Measurements from ENCODE around the gene CNDP1. TPM values are rescaled to one million over a fixed set of nuclear protein-coding genes. Genes with fewer than 3 reads are reported as not detected.

CNDP1 gene
- polyA plus RNA-seq, 1 donor (not counting 4 experiments of a cell fraction or from before 2014, with no cell fraction given): not detected

- Histone ChIP-seq H3K4me1 (ENCODE audit: control insufficient read depth, extremely low read depth, insufficient read depth, low read length) (peaks cover 6% of the 10 kb centered on the region), H3K27me3 (ENCODE audit: control insufficient read depth, extremely low read depth, insufficient read depth, low read length) (peaks cover 4% of the 10 kb centered on the region), H2AFZ (ENCODE audit: control insufficient read depth, low read length) (no peak overlapping the region), H3K79me2 (ENCODE audit: control insufficient read depth, insufficient read depth, low read length) (no peaks in the 10 kb centered on the region), H3K36me3 (ENCODE audit: control insufficient read depth in 2 of 2, extremely low read depth in 1 of 2, insufficient read depth in 2 of 2, low read length in 2 of 2) (no peaks in the 10 kb centered on the region), H3K9ac (ENCODE audit: control insufficient read depth, extremely low read depth, insufficient read depth, low read length) (no peak overlapping the region), H3K27ac (ENCODE audit: control insufficient read depth, insufficient read depth, low read length) (no peak overlapping the region), H3K4me3 (ENCODE audit: control insufficient read depth in 2 of 3, extremely low read depth in 1 of 3, insufficient read depth in 2 of 3, low read depth in 1 of 3, low read length in 3 of 3) (no peak overlapping the region), H3K9me3 (ENCODE audit: control insufficient read depth, low read depth, low read length) (no peaks in the 10 kb centered on the region), H3K4me2 (ENCODE audit: control insufficient read depth, extremely low read depth, insufficient read depth, low read depth, low read length) (no peak overlapping the region), H4K20me1 (ENCODE audit: control insufficient read depth, extremely low read depth, insufficient read depth, low read length) (no peaks in the 10 kb centered on the region), H3K9me1 (ENCODE audit: control insufficient read depth, extremely low read depth, insufficient read depth, low read length) (no peaks in the 10 kb centered on the region)
- DNase-seq (ENCODE audit: low read depth, low spot score): no peak
- FAIRE-seq: no peak
- dilution Hi-C loops (cut with MboI; ENCODE audit: extremely low pct_ligation_motif_present, low sequenced_read_pairs): no loop called here
- TF ChIP-seq CTCF (optimal IDR thresholded peaks at IDR 0.05 in 1 of 3, IDR thresholded peaks at IDR 0.05 in 1 of 3, conservative IDR thresholded peaks at IDR 0.05 in 1 of 3; ENCODE audit: extremely low read depth in 1 of 3, insufficient read depth in 2 of 3, low read length in 3 of 3) (no peak), EZH2 (IDR thresholded peaks at IDR 0.05; ENCODE audit: low read length) (no peak)
These were observed 10.6 kb downstream of the CNDP1 start for GRCh38 chr18:74544898-74545297.

- Histone ChIP-seq H3K36me3 (ENCODE audit: control insufficient read depth in 2 of 2, extremely low read depth in 1 of 2, insufficient read depth in 2 of 2, low read length in 2 of 2) (no peaks in the 10 kb centered on the region), H3K27me3 (ENCODE audit: control insufficient read depth, extremely low read depth, insufficient read depth, low read length) (peaks cover 4% of the 10 kb centered on the region), H3K9me3 (ENCODE audit: control insufficient read depth, low read depth, low read length) (no peaks in the 10 kb centered on the region), H3K27ac (ENCODE audit: control insufficient read depth, insufficient read depth, low read length) (no peak overlapping the region), H3K9me1 (ENCODE audit: control insufficient read depth, extremely low read depth, insufficient read depth, low read length) (no peaks in the 10 kb centered on the region), H3K4me3 (ENCODE audit: control insufficient read depth in 2 of 3, extremely low read depth in 1 of 3, insufficient read depth in 2 of 3, low read depth in 1 of 3, low read length in 3 of 3) (no peak overlapping the region), H3K4me2 (ENCODE audit: control insufficient read depth, extremely low read depth, insufficient read depth, low read depth, low read length) (no peak overlapping the region), H2AFZ (ENCODE audit: control insufficient read depth, low read length) (no peak overlapping the region), H3K9ac (ENCODE audit: control insufficient read depth, extremely low read depth, insufficient read depth, low read length) (no peak overlapping the region), H3K4me1 (ENCODE audit: control insufficient read depth, extremely low read depth, insufficient read depth, low read length) (peaks cover 6% of the 10 kb centered on the region), H3K79me2 (ENCODE audit: control insufficient read depth, insufficient read depth, low read length) (no peaks in the 10 kb centered on the region), H4K20me1 (ENCODE audit: control insufficient read depth, extremely low read depth, insufficient read depth, low read length) (no peaks in the 10 kb centered on the region)
- dilution Hi-C loops (cut with MboI; ENCODE audit: extremely low pct_ligation_motif_present, low sequenced_read_pairs): no loop called here
- TF ChIP-seq EZH2 (IDR thresholded peaks at IDR 0.05; ENCODE audit: low read length) (no peak), CTCF (optimal IDR thresholded peaks at IDR 0.05 in 1 of 3, IDR thresholded peaks at IDR 0.05 in 1 of 3, conservative IDR thresholded peaks at IDR 0.05 in 1 of 3; ENCODE audit: extremely low read depth in 1 of 3, insufficient read depth in 2 of 3, low read length in 3 of 3) (no peak)
- FAIRE-seq (no peak), DNase-seq (ENCODE audit: low read depth, low spot score) (no peak)
These were observed 11.7 kb downstream of the CNDP1 start for GRCh38 chr18:74546007-74546406.
